ENCODE data around the gene MYO3A. TPM values are rescaled to one million over a fixed set of nuclear protein-coding genes. Genes with fewer than 3 reads are reported as not detected.

The MYO3A gene
- polyA plus RNA-seq, 1 donor (not counting 4 experiments of a cell fraction or from before 2014, with no cell fraction given) = not detected

GRCh38 chr10:25888627-25889026 is 45.4 kb upstream of the MYO3A start:
- no peak for FAIRE-seq
- H3K4me3 ChIP-seq (ENCODE audit: control insufficient read depth in 2 of 3, extremely low read depth in 1 of 3, insufficient read depth in 2 of 3, low read depth in 1 of 3, low read length in 3 of 3) = no peak overlapping the region
- dilution Hi-C loops (cut with MboI; ENCODE audit: extremely low pct_ligation_motif_present, low sequenced_read_pairs) = no loop called here

GRCh38 chr10:25890995-25891394 is 43.0 kb upstream of the MYO3A start:
- no peak for FAIRE-seq

More at GRCh38 chr10:25888627-25889026, 45.4 kb upstream of the MYO3A start:
- Histone ChIP-seq H4K20me1 (ENCODE audit: control insufficient read depth, extremely low read depth, insufficient read depth, low read length) (no peaks in the 10 kb centered on the region), H3K4me1 (ENCODE audit: control insufficient read depth, extremely low read depth, insufficient read depth, low read length) (no peaks in the 10 kb centered on the region), H3K27ac (ENCODE audit: control insufficient read depth, insufficient read depth, low read length) (no peak overlapping the region), H3K9me3 (ENCODE audit: control insufficient read depth, low read depth, low read length) (peaks cover 4% of the 10 kb centered on the region), H3K27me3 (ENCODE audit: control insufficient read depth, extremely low read depth, insufficient read depth, low read length) (no peaks in the 10 kb centered on the region), H3K9ac (ENCODE audit: control insufficient read depth, extremely low read depth, insufficient read depth, low read length) (no peak overlapping the region), H3K36me3 (ENCODE audit: control insufficient read depth in 2 of 2, extremely low read depth in 1 of 2, insufficient read depth in 2 of 2, low read length in 2 of 2) (no peaks in the 10 kb centered on the region), H3K9me1 (ENCODE audit: control insufficient read depth, extremely low read depth, insufficient read depth, low read length) (no peaks in the 10 kb centered on the region), H3K4me2 (ENCODE audit: control insufficient read depth, extremely low read depth, insufficient read depth, low read depth, low read length) (no peak overlapping the region), H3K79me2 (ENCODE audit: control insufficient read depth, insufficient read depth, low read length) (no peaks in the 10 kb centered on the region), H2AFZ (ENCODE audit: control insufficient read depth, low read length) (no peak overlapping the region)
- TF ChIP-seq EZH2 (IDR thresholded peaks at IDR 0.05; ENCODE audit: low read length) (no peak), CTCF (optimal IDR thresholded peaks at IDR 0.05 in 1 of 3, IDR thresholded peaks at IDR 0.05 in 1 of 3, conservative IDR thresholded peaks at IDR 0.05 in 1 of 3; ENCODE audit: extremely low read depth in 1 of 3, insufficient read depth in 2 of 3, low read length in 3 of 3) (no peak)
- no peak for DNase-seq (ENCODE audit: low read depth, low spot score)

More at GRCh38 chr10:25890995-25891394, 43.0 kb upstream of the MYO3A start:
- H3K27ac ChIP-seq (ENCODE audit: control insufficient read depth, insufficient read depth, low read length) = no peak overlapping the region
- H4K20me1 ChIP-seq (ENCODE audit: control insufficient read depth, extremely low read depth, insufficient read depth, low read length) = no peaks in the 10 kb centered on the region
- no peaks in the 10 kb centered on the region for H3K4me1 ChIP-seq (ENCODE audit: control insufficient read depth, extremely low read depth, insufficient read depth, low read length)
- no peak overlapping the region for H3K9ac ChIP-seq (ENCODE audit: control insufficient read depth, extremely low read depth, insufficient read depth, low read length)
- no peak for DNase-seq (ENCODE audit: low read depth, low spot score)
- H2AFZ ChIP-seq (ENCODE audit: control insufficient read depth, low read length) = no peak overlapping the region
- H3K9me3 ChIP-seq (ENCODE audit: control insufficient read depth, low read depth, low read length) = peaks cover 4% of the 10 kb centered on the region
- no peaks in the 10 kb centered on the region for H3K79me2 ChIP-seq (ENCODE audit: control insufficient read depth, insufficient read depth, low read length)
- TF ChIP-seq CTCF (optimal IDR thresholded peaks at IDR 0.05 in 1 of 3, IDR thresholded peaks at IDR 0.05 in 1 of 3, conservative IDR thresholded peaks at IDR 0.05 in 1 of 3; ENCODE audit: extremely low read depth in 1 of 3, insufficient read depth in 2 of 3, low read length in 3 of 3) = no peak
- TF ChIP-seq EZH2 (IDR thresholded peaks at IDR 0.05; ENCODE audit: low read length) = no peak
- H3K4me3 ChIP-seq (ENCODE audit: control insufficient read depth in 2 of 3, extremely low read depth in 1 of 3, insufficient read depth in 2 of 3, low read depth in 1 of 3, low read length in 3 of 3) = no peak overlapping the region
- no peaks in the 10 kb centered on the region for H3K27me3 ChIP-seq (ENCODE audit: control insufficient read depth, extremely low read depth, insufficient read depth, low read length)
- H3K9me1 ChIP-seq (ENCODE audit: control insufficient read depth, extremely low read depth, insufficient read depth, low read length) = no peaks in the 10 kb centered on the region
- H3K36me3 ChIP-seq (ENCODE audit: control insufficient read depth in 2 of 2, extremely low read depth in 1 of 2, insufficient read depth in 2 of 2, low read length in 2 of 2) = no peaks in the 10 kb centered on the region
- dilution Hi-C loops (cut with MboI; ENCODE audit: extremely low pct_ligation_motif_present, low sequenced_read_pairs) = no loop called here
- H3K4me2 ChIP-seq (ENCODE audit: control insufficient read depth, extremely low read depth, insufficient read depth, low read depth, low read length) = no peak overlapping the region
